IPS-15b (cell line): ENCODE measurements around the gene ADD1.

Source experiments
- H3K27me3 ChIP-seq: one replicate; pipeline ENCODE4 v1.6.1; 2013; ENCODE audit warnings: low read length; ENCODE audit not compliant: control insufficient read depth, insufficient read depth
- H3K36me3 ChIP-seq: one replicate; pipeline ENCODE4 v1.6.1; 2013; ENCODE audit warnings: low read length; ENCODE audit not compliant: control insufficient read depth, insufficient read depth
- H3K4me1 ChIP-seq: one replicate; pipeline ENCODE4 v1.6.1; 2013; ENCODE audit warnings: mild to moderate bottlenecking, low read length; ENCODE audit not compliant: control insufficient read depth, insufficient read depth
- H3K4me3 ChIP-seq: one replicate; pipeline ENCODE4 v1.5.1; 2013; ENCODE audit warnings: low read depth, low read length
- H3K9ac ChIP-seq: one replicate; pipeline ENCODE4 v1.6.1; 2013; ENCODE audit warnings: low read depth, mild to moderate bottlenecking, low read length
- H3K9me3 ChIP-seq: one replicate; pipeline ENCODE4 v1.6.1; 2013; ENCODE audit warnings: mild to moderate bottlenecking, low read length; ENCODE audit not compliant: control insufficient read depth, insufficient read depth

Gene ADD1

DNA sequence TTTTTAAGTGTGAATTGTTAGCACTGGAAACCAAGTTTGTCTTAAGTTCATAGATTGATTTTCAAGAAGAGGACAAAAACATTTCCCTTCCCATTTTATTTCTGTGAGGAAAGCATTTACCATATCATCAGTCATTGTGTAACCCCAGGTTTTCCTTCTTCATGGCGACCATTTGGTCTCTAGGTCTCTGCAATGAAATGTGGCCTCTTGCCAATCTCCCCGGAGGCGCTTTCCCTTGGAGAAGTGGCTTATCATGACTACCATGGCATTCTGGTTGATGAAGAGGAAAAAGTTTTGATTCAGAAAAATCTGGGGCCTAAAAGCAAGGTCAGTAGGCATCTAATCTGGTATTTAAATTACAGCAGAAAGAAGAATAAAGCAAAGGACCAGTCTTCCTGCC, 54.4 kb downstream of the ADD1 start:
- Histone ChIP-seq H3K4me1 (no peaks in the 10 kb centered on the region), H3K4me3 (no peak overlapping the region), H3K27me3 (no peaks in the 10 kb centered on the region), H3K9me3 (no peaks in the 10 kb centered on the region), H3K9ac (no peak overlapping the region), H3K36me3 (peaks cover 23% of the 10 kb centered on the region)

GRCh38 chr4:2900741-2901140, 57.1 kb downstream of the ADD1 start:
- H3K9me3 ChIP-seq = no peaks in the 10 kb centered on the region
- H3K4me3 ChIP-seq = no peak overlapping the region
- H3K27me3 ChIP-seq = no peaks in the 10 kb centered on the region
- no peaks in the 10 kb centered on the region for H3K4me1 ChIP-seq
- H3K9ac ChIP-seq = no peak overlapping the region
- peaks cover 26% of the 10 kb centered on the region for H3K36me3 ChIP-seq

GRCh38 chr4:2901186-2901585, 57.5 kb downstream of the ADD1 start:
- Histone ChIP-seq H3K4me3 (no peak overlapping the region), H3K4me1 (no peaks in the 10 kb centered on the region), H3K36me3 (peaks cover 26% of the 10 kb centered on the region), H3K9me3 (no peaks in the 10 kb centered on the region), H3K27me3 (no peaks in the 10 kb centered on the region), H3K9ac (no peak overlapping the region)

DNA sequence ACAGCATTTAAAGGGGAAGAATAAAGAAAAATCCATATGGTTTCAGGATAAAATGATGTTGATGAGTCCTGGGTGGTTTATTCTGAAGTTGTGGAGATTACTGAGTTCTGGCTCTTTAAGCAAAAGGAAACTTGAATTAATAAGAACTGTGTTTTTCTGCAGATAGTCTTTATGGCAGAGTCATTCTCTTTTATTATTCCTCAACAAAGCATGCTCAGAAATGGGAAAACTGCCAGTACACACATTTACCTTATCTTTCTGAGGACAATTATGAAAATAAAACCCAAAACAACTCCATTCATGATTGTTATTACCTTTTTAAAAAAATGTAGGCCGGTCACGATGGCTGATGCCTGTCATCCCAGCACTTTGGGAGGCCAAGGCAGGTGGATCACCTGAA, 58.5 kb downstream of the ADD1 start:
- H3K9ac ChIP-seq = no peak overlapping the region

DNA sequence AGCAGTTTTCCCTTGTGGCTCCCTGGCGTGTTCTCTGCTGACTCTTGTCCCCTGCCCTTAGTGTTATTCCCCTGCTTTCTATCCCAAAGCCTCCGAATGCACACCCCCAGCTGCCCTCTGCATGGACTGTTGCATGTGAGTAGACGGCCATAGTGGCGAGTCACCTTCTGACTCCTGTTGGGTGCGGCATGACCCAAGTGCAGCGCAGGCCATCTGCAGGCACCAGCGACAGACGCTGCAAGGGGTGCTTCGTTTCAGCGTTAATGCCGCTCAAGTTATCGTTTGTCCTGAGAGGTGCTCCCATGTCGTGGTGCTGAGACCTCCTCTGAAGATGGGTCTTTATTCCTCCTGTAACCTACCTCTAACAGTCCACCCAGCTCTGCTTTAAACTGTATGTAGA, 61.9 kb downstream of the ADD1 start:
- H3K9ac ChIP-seq = no peak overlapping the region
- no peaks in the 10 kb centered on the region for H3K9me3 ChIP-seq
- H3K4me3 ChIP-seq = no peak overlapping the region
- H3K4me1 ChIP-seq = no peaks in the 10 kb centered on the region
- H3K27me3 ChIP-seq = no peaks in the 10 kb centered on the region
- H3K36me3 ChIP-seq = peaks cover 29% of the 10 kb centered on the region

More for the DNA sequence above, 58.5 kb downstream of the ADD1 start:
- Histone ChIP-seq H3K4me1 (no peaks in the 10 kb centered on the region), H3K36me3 (peaks cover 26% of the 10 kb centered on the region), H3K9me3 (no peaks in the 10 kb centered on the region), H3K27me3 (no peaks in the 10 kb centered on the region), H3K4me3 (no peak overlapping the region)

DNA sequence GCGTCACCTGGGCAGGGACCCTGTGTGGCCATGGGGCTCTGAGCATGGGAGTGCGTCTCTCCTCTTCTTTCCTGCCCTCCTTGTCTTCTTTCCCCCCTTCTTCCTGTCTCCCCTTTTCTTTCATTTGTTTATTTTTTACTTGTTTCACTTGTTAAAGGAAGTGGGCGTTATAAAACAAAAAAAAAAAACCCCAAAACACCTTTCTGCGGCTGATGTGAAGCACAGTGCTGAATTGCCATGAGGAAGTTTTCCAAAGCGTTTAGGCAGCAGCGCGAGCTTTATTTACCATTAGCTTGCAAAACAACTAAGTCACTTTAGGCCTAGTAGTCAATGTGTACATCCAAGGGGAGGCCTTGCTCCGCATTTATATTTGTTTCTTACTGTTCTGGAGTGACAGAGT, 62.6 kb downstream of the ADD1 start:
- Histone ChIP-seq H3K27me3 (no peaks in the 10 kb centered on the region), H3K4me3 (no peak overlapping the region), H3K9ac (no peak overlapping the region), H3K9me3 (no peaks in the 10 kb centered on the region), H3K36me3 (peaks cover 24% of the 10 kb centered on the region), H3K4me1 (no peaks in the 10 kb centered on the region)

GRCh38 chr4:2907226-2907625, 63.6 kb downstream of the ADD1 start:
- Histone ChIP-seq H3K4me1 (no peaks in the 10 kb centered on the region), H3K4me3 (no peak overlapping the region), H3K27me3 (no peaks in the 10 kb centered on the region), H3K36me3 (peaks cover 29% of the 10 kb centered on the region), H3K9me3 (no peaks in the 10 kb centered on the region), H3K9ac (no peak overlapping the region)

DNA sequence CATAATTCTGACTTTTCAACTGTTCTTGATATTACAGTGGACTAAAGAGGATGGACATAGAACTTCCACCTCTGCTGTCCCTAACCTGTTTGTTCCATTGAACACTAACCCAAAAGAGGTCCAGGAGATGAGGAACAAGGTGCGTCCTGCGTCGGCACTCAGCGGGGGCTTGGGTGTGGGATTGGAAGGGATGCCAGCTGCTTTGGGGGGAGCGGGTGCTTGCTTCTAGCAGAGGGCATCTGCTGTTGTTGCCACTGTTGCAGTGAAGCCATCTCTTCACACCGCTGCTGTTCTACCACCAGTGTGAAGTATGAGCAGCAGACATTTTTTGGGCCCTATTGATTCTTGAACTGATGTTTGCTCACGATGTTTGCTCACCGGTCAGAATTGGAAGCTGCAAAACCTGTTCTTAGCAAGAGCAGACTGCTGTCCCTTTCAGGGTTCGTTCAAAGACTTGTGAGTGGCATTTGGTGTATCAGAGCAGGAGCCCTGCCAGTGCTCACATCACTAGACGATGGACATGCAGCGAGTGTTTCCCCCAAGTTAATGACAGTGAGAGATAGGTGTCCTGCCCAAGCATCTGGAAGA, 64.2 kb downstream of the ADD1 start:
- Histone ChIP-seq H3K27me3 (no peaks in the 10 kb centered on the region), H3K36me3 (peaks cover 29% of the 10 kb centered on the region), H3K9ac (no peak overlapping the region), H3K4me3 (no peak overlapping the region), H3K9me3 (no peaks in the 10 kb centered on the region), H3K4me1 (no peaks in the 10 kb centered on the region)

- Histone ChIP-seq H3K9me3 (no peaks in the 10 kb centered on the region), H3K27me3 (no peaks in the 10 kb centered on the region), H3K36me3 (peaks cover 29% of the 10 kb centered on the region), H3K4me1 (no peaks in the 10 kb centered on the region), H3K9ac (no peak overlapping the region), H3K4me3 (no peak overlapping the region)
These were observed 65.0 kb downstream of the ADD1 start for GRCh38 chr4:2908686-2909085.

DNA sequence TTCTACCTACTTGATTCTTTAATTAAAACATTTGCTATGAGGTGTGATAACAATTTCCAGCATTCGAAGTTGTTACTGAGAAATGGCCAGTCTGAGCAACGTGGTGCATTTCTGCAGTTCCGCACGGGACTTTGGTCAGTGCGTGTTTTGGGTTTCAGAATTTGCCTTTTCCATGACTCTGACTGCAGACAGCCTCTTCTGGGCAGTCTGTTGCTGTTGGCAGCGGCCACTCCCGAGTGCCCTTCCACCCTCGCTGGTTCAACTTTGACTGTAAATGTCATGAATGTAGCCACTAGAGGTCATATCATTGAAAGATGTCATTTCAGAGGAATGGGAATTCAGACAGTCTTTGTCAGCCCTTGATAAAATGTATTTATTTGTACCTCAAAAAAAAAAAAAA, 65.9 kb downstream of the ADD1 start:
- H3K9ac ChIP-seq = no peak overlapping the region
- no peaks in the 10 kb centered on the region for H3K4me1 ChIP-seq
- no peak overlapping the region for H3K4me3 ChIP-seq
- no peaks in the 10 kb centered on the region for H3K9me3 ChIP-seq
- no peaks in the 10 kb centered on the region for H3K27me3 ChIP-seq
- H3K36me3 ChIP-seq = peaks cover 26% of the 10 kb centered on the region

- Histone ChIP-seq H3K9ac (no peak overlapping the region), H3K4me3 (no peak overlapping the region), H3K27me3 (no peaks in the 10 kb centered on the region), H3K36me3 (peaks cover 21% of the 10 kb centered on the region), H3K9me3 (no peaks in the 10 kb centered on the region), H3K4me1 (no peaks in the 10 kb centered on the region)
These were observed 66.8 kb downstream of the ADD1 start for GRCh38 chr4:2910409-2910808.

- Histone ChIP-seq H3K9ac (no peak overlapping the region), H3K36me3 (peaks cover 25% of the 10 kb centered on the region), H3K4me1 (no peaks in the 10 kb centered on the region), H3K4me3 (no peak overlapping the region), H3K9me3 (no peaks in the 10 kb centered on the region), H3K27me3 (no peaks in the 10 kb centered on the region)
These were observed 68.2 kb downstream of the ADD1 start for GRCh38 chr4:2911868-2912267.
